ENCODE measurements around the gene SLC5A6. TPM values are rescaled to one million over a fixed set of nuclear protein-coding genes. Genes with fewer than 3 reads are reported as not detected.

Gene SLC5A6
- total RNA-seq, 1 experiment from 2014 or later, result 122 TPM

DNA sequence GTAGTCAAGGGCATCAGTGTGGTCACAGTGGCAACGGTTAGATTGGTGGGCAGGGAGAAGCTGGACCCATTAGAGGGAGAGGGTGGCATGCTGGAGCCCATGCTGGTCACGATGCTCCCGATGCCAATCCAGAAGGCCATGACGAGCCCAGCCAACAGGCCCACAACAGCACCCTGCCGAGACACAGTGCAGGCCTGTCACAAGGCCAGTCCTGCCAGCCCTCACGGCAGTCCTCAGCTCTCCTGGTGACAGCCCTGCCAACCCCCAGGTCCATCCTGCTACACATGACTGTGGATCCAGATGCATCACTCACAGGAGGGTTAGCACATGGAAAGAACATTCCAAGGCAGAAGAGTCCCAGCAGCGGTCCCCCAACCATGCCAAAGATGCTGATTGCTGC, 10.4 kb downstream of the SLC5A6 start:
- H3K4me1 ChIP-seq (ENCODE audit: insufficient read depth, low read length), result no peaks in the 10 kb centered on the region
- H3K56ac ChIP-seq (ENCODE audit: insufficient read length, low read depth, low read length), result no peak overlapping the region
- no peak overlapping the region for H3K23ac ChIP-seq (ENCODE audit: insufficient read length, low read depth, low read length)
- no peak overlapping the region for H4K91ac ChIP-seq (ENCODE audit: insufficient read length, low read depth, low read length)
- H3T11ph ChIP-seq (ENCODE audit: low read length), result no peak overlapping the region
- H2BK15ac ChIP-seq (ENCODE audit: low read depth, low read length), result no peak overlapping the region
- no peak overlapping the region for H3K14ac ChIP-seq (ENCODE audit: insufficient read depth, low read length)
- H3K4ac ChIP-seq (ENCODE audit: low read depth, low read length), result no peak overlapping the region
- H3K9me3 ChIP-seq (ENCODE audit: control insufficient read depth, low read depth, low read length), result no peaks in the 10 kb centered on the region
- no peak overlapping the region for H3K4me2 ChIP-seq (ENCODE audit: insufficient read depth, insufficient read length, low read length)
- H3K79me1 ChIP-seq (ENCODE audit: insufficient read depth, low read depth, low read length, poor library complexity, severe bottlenecking), result no peaks in the 10 kb centered on the region
- no peak overlapping the region for H3K9ac ChIP-seq (ENCODE audit: extremely low read depth, insufficient read length, low read length)
- no peak overlapping the region for H2BK12ac ChIP-seq (ENCODE audit: insufficient read length, low read depth, low read length)
- no CpG with 5 or more reads among the region's 7 CpGs for WGBS (ENCODE audit: extremely low coverage, insufficient read length, low lambda C conversion rate)
- H2BK5ac ChIP-seq (ENCODE audit: insufficient read length, low read length), result no peak overlapping the region
- H2BK20ac ChIP-seq (ENCODE audit: low read depth, low read length, poor library complexity, severe bottlenecking), result no peak overlapping the region
- H2AFZ ChIP-seq (ENCODE audit: low read length), result no peak overlapping the region
- Mint-ChIP-seq H3K36me3 (ENCODE audit: insufficient read depth in 1 of 3, low read depth in 3 of 3) (peaks cover 48 to 81% (median 71%) of the 10 kb centered on the region in 3 experiments), H3K27ac (no peak overlapping the region), H3K9me3 (no peaks in the 10 kb centered on the region), H3K4me1 (no peaks in the 10 kb centered on the region), H3K27me3 (ENCODE audit: low read depth) (no peaks in the 10 kb centered on the region), H3K4me3 (no peak overlapping the region)
- no peak overlapping the region for H3K18ac ChIP-seq (ENCODE audit: insufficient read length, low read depth, low read length)
- no peak overlapping the region for H4K8ac ChIP-seq (replicated peaks; ENCODE audit: insufficient read length, low read depth, low read length)
- no peak overlapping the region for H4K5ac ChIP-seq (ENCODE audit: insufficient read length, low read depth, low read length)
- H3K79me2 ChIP-seq (ENCODE audit: insufficient read depth, low read length), result no peaks in the 10 kb centered on the region
- H3K27me3 ChIP-seq (ENCODE audit: insufficient read depth, low read length), result no peaks in the 10 kb centered on the region
- no peaks in the 10 kb centered on the region for H4K20me1 ChIP-seq (ENCODE audit: control insufficient read depth, insufficient read depth, insufficient read length)
- no peak overlapping the region for H2AK5ac ChIP-seq (ENCODE audit: insufficient read length, low read length)
- TF ChIP-seq, protein P1, sequence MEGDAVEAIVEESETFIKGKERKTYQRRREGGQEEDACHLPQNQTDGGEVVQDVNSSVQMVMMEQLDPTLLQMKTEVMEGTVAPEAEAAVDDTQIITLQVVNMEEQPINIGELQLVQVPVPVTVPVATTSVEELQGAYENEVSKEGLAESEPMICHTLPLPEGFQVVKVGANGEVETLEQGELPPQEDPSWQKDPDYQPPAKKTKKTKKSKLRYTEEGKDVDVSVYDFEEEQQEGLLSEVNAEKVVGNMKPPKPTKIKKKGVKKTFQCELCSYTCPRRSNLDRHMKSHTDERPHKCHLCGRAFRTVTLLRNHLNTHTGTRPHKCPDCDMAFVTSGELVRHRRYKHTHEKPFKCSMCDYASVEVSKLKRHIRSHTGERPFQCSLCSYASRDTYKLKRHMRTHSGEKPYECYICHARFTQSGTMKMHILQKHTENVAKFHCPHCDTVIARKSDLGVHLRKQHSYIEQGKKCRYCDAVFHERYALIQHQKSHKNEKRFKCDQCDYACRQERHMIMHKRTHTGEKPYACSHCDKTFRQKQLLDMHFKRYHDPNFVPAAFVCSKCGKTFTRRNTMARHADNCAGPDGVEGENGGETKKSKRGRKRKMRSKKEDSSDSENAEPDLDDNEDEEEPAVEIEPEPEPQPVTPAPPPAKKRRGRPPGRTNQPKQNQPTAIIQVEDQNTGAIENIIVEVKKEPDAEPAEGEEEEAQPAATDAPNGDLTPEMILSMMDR (conservative IDR thresholded peaks at IDR 0.05), result no peak
- H3K23me2 ChIP-seq (ENCODE audit: insufficient read length, low read depth, low read length, poor library complexity, severe bottlenecking), result no peaks in the 10 kb centered on the region
- no peak overlapping the region for H3K27ac ChIP-seq (ENCODE audit: insufficient read length, low read depth, low read length)
- H2BK120ac ChIP-seq (ENCODE audit: low read depth, low read length, poor library complexity, severe bottlenecking), result no peak overlapping the region
- no peak for DNase-seq
